NCI-H2196 treated with DMSO at 0.1 percent for 48 hours (cell line): ENCODE data around the gene ALS2.
"Not testable (repeated sequence)": the region's sequence is repeated elsewhere in the genome, so short reads cannot be mapped to it uniquely, and the experiment has no call there.

Source experiments
- DNase-seq: peaks from one replicate; lab custom pipeline; 2025; ENCODE audit not compliant: unreplicated experiment; lab: John Stamatoyannopoulos, UW

ALS2 gene

DNA sequence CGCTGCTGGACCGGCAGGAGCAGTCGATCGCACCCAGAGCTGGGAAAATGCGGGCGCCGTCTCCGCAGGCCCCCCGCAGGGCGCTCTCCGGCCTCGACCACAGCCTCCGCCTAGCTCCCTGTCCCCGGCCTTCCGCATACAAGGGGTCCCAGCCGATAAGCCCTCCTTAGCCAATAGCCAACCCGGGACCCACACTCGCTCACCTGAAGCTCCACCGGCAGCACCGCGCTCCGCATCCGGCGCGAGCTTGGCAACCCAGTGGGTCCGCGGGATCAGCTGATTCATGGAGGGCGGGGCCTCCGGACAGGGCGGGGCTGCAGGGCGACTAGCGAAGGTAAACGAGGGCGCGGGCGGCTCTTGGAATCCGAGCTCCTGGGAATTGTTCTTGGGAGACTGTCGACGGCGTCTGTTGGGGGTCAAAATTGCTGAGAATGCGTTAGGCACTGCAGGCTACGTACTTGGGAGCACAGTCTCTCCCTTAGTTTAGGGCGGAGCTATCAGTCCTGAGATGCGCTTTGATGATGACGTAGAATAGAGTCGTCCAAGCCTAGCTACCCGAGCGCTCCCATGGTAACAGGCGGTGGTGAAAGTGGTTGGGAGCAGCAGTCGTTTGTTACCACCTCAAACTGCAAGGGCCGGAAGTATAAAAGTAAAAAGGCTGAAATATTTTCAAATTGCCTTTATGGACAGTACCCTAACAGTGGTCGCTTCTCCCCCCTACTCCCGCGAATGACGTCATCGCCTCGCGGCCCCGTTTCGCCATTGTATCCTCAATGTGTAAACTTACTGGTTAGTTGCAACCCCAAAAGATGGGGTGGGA is at the start of gene ALS2:
Gene ALS2, minus strand, starts transcription at position 260 of the 820 bp plus-strand sequence. CDS start 12,048 bp downstream, outside the sequence.
- DNase-seq = peak; percentile 97

DNA sequence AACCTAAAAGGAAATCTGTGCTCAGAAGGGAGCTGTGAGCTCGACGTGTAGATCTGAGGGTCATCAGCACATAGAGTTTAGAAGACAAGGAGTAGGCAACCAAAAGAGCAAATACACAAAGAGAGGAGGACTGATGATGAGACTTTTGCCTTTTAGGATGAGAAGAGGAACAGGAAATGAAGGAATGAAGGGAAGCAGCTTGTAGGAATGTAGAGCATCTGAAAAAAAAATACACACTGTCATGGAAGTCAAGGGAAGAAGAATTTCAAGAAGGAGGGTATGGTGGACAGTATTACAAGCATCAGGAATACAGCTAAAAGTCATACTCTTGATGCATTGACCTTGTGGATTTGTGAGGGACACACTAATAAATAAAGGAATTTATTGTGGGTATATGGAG is 47.5 kb upstream of the ALS2 start:
- DNase-seq = no peak

- DNase-seq = no peak
Measured at GRCh38 chr2:201827621-201828020, 46.9 kb upstream of the ALS2 start.

- DNase-seq = no peak
Measured at GRCh38 chr2:201824212-201824611, 43.5 kb upstream of the ALS2 start.

DNA sequence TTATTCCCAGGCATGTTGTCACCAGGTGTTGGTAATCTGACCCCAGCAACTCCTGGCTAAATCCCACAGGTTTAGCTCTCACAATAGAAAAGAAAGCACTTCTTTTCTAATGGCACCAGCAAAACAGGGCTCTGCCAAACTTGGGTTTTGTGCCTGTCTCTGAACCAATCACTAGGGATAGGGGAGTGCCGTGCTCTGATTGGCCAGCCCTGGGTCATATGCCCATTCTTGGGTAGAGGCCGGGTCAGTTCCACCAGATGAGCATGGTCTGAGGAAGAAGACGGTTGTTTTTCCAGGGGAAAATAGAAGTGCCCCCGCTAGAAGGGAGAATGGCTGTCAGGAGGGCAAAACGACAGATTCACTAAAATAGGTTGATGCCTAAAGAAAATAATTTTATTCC is 40.3 kb upstream of the ALS2 start:
- DNase-seq = no peak

DNA sequence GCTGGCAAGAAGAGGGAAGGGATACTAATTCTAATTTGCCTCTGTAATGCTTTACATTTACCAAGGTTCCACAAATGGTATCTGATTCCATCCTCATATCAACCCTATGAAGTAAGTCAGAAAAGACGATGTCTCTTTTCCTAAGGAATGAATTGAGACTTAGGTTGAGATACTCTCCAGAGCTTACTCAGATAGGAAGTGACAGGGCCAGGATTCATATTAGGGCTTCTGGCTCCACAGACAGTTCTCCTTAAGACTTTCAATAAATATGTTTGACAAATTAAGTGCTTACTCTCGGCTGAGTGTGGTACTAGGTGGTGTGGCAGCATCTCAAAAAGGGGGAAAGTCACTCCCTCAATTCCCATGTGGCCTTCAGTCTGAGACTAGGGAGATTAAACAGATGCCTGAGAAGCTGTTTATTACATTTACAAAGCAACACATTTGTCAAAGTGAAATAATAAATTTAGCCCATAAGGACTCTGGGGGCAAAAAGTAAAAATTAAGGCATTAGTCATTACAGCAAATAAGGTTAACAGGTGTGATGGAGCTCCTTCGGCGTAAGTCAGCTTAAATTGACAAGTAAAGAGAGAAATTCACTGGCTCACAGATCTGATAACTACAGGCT is 39.8 kb upstream of the ALS2 start:
- no peak for DNase-seq

DNA sequence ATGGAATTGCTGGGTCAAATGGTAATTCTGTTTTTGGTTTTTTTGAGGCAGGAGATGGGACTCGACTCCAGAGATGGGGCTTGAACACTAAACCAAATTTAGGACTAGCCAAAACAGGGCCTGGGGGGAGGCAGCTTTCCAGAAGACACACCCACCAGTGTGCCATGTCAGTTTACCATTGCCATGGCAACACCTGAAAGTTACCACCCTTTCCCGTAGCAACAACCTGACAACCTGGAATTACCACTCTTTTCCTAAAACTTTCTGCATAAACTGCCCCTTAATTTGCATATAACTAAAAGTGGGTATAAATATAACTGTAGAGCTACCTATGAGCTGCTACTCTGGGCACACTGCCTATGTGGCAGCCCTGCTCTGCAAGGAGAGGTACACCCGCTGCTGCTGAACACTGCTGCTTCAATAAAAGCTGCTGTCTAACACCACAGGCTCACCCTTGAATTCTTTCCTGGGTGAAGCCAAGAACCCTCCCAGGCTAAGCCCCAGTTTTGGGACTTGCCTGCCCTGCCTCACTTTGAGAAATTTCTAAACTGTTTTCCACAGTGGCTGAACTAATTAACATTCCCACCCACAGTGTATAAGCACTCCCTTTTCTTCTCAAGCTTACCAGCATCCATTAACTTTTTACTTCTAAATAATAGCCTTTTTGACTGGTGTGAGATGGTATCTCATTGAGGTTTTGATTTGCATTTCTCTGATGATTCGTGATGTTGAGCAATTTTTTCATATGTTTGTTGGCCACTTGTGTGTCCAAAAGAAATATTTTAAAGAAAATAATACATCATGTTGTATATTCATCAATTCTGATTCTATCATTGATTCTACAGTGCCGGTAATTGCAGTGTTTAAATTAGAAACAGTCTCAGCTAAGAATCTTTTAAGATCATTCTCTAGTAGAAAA is 36.2 kb upstream of the ALS2 start:
- no peak for DNase-seq

DNA sequence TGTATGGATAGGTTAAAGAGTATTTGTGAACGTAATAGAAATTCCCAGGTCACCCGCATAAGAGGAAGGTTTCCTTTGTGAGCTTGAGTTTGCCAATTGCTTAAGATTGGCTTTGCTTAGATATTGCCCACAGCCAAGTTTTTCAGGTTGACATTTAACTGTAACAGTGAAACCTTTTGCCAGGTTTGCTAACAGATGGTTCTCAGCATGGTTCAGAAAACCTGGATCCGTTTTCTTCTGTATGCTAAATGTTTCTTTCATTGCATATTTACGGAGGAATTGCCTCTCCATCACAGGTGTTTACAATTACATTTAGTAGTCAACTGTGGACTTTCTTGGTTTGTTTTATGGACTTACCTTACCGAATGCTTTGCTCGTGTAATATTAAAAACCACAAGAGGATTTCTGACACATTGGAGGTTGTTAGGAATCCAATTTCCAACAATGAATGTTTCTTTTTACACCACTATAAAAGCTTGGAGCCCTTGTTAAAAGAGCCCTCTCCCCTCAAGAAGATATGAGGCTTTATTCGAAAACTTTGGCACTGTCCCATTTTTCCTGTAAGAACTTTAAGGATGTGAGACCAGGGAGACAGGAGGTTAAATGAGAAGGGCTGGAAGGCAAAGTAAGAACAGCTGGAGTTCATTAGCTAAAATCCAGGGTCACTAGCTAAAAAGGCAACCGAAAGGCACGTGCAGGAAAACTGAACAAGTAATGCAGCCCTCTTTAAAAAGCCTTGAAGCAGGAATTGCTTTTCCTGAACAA is 33.4 kb upstream of the ALS2 start:
- no peak for DNase-seq

DNA sequence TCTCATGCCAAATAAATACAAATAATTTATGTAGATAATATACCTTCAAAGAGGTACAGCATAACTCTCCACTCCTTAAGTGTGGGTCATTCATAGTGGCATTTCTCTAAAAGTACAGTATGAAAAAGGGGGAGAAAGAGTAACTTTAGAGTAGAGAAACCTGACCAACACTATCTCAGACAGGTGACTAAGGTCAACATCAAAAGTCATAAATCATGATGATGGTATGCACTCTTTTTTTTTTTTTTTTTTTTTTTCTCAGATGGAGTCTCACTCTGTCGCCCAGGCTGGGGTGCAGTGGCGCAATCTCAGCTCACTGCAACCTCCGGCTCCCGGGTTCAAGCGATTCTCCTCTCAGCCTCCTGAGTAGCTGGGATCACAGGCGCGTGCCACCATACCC is 29.9 kb upstream of the ALS2 start:
- not testable (repeated sequence) for DNase-seq

- DNase-seq = no peak
Measured at GRCh38 chr2:201809633-201810032, 28.9 kb upstream of the ALS2 start.

GRCh38 chr2:201808027-201808426 is 27.3 kb upstream of the ALS2 start:
- no peak for DNase-seq

DNA sequence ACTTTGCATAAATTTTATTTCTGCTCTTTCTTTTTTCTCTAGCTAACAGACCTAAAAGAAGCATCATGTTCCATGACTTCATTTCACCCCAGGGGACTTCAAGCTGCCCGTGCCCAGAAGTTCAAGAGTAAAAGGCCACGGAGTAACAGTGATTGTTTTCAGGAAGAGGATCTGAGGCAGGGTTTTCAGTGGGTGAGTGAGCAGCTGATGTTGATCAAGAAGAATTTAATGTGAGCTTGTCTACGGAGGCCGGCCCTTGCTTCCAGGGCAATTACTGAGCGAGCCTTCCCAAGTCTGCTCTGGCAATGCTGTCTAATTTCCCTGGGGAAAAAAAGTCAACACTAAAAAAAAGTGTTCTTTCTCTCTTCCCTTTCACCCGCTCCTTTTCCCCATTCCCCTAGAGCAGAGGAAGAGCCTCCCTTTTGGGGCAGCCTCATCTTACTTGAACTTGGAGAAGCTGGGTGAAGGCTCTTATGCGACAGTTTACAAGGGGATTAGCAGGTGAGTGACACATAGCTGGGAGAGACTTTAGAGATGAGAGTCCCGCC is 26.8 kb upstream of the ALS2 start:
- no peak for DNase-seq

- no peak for DNase-seq
Measured at GRCh38 chr2:201806442-201807170, 25.9 kb upstream of the ALS2 start, which contains the start of gene CDK15. CDK15 (plus strand) TSS chr2:201806537; CDS start chr2:201806665, 128 bp downstream.

DNA sequence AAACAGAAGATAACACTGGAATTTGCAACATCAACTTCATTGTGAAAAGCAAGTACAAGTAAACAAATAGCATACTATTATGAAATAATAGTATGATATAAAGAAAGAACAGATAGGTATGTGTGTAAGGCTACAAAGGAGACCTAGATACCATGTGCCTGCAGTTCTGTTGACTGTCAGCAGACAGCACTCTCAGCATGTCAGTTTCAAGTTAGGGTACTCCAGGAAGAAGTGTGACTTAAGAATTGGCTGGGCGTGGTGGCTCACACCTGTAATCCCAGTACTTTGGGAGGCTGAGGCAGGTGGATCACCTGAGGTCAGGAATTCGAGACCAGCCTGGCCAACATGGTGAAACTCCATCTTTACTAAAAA is 18.2 kb upstream of the ALS2 start:
- DNase-seq = not testable (repeated sequence)

DNA sequence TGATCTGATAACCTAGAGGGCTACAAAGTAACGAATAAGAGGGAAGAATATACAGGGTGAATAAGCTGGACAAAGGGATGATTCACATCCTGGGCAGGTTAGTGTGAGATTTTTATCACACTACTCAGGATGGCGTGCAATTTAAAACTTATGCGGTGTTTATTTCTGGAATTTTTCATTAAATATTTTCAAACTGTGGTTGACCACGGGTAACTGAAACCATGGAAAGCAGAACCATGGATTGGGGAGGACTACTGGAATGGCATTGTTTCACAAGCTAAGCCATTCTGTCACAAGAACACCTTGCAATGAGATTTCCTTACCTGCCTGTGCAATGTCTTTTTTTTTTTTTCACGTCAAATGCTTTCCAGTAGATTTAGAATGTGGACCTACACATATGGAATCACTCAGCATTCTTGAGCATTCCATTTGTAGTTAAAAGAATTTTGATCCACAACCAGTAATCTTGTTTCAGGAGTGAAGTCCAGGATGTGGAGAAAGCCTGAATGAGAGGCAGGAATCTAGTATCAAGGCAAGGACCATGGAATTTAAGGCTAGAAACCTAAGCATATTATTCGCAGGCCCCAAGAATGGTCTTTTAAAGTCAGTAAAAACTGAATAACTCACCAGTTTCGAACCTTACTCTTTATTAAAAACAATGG is 17.6 kb upstream of the ALS2 start:
- DNase-seq = no peak

DNA sequence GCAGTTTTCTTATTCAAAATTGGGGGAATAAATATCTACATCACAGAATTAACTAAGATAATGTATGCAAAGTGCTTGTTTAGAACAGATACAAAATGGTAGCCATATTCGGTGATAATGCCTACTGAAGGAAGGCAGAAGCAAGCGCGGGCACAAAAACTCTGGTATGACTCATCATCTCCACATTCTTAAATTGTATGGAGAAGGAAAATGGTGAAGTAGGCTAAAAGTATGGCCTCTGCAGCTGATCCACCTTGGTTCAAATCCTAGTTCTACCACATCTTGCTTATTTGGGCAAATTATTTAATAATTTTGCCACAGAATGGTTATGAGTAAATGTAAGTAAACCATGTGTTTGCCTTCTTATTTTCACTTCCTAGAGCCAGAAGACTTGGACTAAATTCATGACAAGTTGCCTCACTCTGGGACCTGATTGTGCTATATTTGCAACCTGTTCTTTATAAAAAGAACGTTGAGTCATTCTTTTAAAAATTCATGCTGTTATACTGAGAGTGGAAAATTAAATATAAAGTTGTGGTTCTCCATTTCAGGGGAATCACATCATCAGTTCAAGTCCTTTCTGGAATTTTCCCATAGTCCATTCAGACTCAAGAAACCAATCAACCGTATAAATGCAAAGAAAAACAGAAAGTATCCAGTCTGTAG is 16.6 kb upstream of the ALS2 start:
- DNase-seq = no peak

- no peak for DNase-seq
Measured at GRCh38 chr2:201796478-201796865, 15.7 kb upstream of the ALS2 start.

DNA sequence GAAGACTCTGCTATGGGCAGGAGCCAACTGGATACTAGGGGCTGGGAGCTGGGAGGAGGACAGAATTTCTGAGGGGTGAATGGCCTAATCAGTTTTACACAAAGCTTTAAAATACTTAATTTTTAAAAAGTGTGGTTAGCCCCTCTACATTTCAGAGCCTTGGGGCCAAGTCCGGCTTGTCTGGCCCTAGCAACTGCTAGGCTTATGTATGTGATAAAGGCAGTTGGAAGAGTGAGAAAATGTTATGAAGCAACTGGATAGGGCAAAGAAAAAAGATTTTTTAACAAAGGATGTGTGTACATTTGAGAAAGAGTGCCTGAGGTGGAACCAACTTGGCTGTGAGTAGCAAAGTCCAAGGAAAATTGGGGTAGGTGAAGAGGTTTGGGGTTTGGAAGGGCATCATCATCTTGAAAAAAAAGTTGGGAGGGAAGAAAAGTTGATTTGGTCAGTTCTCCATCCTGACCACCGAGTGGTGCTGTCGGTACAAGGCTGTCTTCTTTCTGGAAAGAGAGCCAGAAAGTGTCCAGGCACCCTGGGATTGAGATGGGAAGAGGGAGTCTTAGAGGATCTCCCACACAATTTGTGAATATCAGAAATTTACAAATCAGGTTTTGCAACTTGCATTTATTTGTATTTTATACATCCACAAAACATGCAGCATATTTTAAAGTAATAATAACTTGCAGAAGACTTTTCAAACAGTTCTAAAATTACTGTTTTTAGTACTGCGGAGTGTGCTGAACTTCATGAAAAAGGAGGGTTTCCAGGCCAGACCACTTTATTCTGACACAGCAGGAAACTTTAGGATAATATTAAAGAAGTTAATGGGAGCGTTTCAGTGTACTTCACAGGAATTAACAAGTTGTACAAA is 15.1 kb upstream of the ALS2 start:
- DNase-seq = peak; percentile 8
